DMS79 (cell line): ENCODE measurements around the gene TMEM212.
"Not testable (repeated sequence)": the region's sequence is repeated elsewhere in the genome, so short reads cannot be mapped to it uniquely, and the experiment has no call there.

Source experiments
- DNase-seq: peaks from one replicate; lab custom pipeline; 2025; lab: John Stamatoyannopoulos, UW

Gene TMEM212

DNA sequence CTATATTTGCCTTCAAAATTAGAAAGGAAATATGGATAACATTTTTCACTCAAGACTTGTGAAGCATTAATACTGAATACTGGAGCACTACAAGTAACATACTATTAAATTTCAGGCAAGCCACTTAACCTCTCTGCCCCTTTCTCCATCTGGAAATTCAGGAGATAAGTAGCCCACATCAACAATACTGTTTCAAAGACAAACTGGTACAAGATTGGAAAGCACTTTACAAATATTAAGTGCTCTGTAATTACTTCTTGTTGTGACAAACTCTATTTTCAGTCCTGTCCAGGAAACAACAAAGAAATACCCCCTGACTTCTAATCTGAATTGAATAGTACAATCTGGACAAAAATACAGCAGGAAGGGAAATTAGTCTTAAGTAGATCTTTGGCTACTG lies 49.3 kb downstream of the TMEM212 start:
- DNase-seq, result no peak

DNA sequence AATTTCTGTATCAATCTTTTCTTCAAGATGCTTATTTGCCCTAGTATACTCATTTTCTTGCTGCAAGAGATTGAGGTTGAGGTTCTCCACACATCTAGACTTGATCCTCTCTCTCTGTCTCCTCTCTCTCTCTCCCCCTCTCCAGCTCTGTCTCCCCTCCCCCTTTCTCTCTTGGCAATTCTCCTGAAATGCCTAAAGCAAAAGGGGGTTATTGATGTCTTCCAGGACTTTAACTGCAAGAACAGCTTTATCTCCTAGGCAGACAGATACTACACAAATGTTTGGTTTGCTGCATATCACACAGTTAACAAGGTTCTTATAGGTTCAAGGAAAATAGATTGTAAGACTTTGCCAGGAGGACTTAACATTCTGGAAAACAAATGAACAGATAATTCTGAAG lies 52.1 kb downstream of the TMEM212 start:
- no peak for DNase-seq

DNA sequence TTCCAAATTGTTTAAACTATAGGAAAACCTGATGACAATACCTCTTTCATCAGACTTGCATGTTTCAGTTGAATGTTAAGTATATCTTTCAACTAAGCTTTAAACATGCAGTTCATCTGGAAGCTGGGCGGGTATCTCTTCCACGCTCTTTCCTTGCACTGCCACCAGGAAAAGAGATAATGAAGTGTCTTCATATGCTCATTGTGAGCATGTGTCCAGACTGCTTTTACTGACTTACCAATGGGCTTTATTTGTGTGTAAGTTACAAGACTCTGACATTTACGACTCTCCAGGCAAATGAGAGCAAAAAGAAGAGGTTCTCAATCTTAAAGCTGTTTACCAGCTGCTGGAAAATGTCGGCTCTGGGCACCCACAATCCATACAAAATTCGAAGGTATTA lies 52.8 kb downstream of the TMEM212 start:
- DNase-seq, result no peak

DNA sequence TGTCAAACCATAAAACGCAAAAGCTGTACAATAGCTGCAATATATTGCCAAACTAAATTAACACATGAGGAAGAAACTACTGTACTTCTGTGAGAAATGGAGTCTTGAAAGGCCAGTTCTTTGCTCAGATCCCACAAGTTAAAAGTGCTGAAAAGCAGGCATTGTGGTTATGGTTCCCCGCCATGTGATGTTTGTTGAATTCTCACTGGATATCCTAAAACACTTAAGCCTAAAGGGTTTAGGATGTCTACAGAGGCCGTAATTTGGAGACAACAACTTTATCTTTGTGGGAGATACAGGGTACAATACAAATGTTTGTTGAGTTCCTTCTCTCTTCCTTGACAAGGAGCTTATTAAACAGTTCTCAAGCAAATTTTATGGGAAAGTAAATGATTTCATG lies 53.2 kb downstream of the TMEM212 start:
- no peak for DNase-seq

GRCh38 chr3:171898192-171898591 lies 55.0 kb downstream of the TMEM212 start:
- DNase-seq, result no peak

DNA sequence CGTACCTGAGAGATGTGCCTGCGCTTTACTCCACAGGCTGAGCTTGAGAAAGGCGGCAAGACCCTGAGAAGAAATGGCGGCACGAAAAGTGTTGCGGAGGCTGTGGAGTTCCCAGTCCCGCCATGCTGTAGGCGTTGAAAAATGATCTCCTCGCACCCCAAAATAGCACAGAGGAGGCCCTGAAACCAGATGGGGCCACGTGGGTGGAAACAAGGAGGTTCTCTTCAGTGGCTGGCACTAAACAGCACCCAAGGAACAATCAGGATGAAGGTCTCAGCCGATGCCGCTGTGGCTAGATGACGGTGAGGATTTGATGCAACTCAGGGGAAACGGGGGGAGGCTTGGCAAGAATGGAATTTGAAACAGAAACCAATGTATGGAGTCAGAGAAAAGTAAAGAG lies 57.3 kb downstream of the TMEM212 start:
- no peak for DNase-seq

DNA sequence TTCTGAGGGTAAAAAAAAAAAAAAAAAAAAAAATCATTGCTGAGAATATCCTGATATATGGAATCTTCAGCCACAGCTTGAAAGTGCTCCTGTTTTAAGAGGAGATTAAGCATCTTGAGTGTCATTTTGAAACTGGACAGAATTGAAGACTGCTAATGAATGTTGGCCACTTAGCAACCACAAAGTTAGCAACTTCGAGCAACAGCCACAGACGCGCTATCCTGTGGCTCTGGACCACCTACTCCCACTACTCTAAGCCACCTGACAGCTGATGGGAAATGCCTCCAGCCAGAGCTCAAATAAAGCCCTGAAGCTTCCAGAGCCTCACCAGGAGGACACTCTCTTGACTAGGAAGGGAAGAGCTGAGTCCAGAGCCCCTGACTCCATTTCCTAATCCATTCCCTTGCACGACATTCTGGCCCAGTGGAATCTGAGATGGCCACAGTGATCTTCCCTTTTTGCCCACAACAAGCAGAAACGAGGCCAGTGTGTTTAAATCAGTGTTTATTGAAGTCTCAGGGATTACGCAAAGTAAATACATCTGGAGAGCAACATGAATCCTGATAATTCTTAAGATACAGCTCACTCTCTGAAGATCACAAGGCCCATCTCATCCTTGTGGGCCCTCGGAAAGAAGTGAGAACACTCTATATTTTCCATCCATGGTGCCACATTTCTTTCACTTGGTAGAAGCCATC lies 58.6 kb downstream of the TMEM212 start:
- DNase-seq, result no peak

GRCh38 chr3:171904829-171905228 lies 61.7 kb downstream of the TMEM212 start:
- DNase-seq, result no peak

DNA sequence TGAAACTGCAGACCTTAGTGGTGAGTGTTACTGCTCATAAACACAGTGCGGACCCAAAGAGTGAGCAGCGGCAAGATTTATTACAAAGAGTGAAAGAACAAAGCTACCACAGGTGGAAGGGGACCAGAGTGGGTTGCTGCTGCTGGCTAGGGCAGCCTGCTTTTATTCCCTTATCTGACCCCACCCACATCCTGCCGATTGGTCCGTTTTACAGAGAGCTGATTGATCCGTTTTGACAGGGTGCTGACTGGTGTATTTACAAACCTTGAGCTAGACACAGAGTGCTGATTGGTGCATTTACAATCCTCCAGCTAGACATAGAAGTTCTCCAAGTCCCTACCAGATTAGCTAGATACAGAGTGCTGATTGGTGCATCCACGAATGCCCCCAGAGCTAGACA lies 63.4 kb downstream of the TMEM212 start:
- DNase-seq, result not testable (repeated sequence)

DNA sequence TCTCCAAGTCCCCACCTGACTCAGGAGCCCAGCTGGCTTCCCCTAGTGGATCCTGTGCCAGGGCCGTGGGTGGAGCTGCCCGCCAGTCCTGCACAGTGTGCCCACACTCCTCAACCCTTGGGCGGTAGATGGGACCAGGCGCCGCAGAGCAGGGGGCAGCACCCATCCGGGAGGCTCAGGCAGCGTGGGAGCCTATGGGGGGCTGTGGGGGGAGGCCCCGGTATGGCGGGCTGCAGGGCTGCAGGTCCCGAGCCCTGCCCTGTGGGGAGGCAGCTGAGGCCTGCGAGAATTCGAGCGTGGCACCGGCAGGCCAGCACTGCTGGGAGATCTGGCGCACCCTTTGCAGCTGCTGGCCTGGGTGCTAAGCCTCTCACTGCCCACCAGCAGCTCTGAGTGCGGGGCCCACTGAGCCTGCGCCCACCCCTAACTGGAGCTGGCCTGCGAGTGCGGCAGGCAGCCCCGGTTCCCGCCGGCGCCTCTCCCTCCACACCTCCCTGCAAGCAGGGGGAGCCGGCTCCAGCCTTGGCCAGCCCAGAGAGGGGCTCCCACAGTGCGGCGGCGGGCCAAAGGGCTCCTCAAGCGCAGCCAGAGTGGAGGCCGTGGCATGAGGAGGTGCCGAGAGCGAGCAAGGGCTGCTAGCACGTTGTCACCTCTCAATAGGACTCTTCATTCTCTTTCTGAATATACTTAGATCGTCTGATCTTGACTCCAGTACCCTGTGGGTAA lies 64.0 kb downstream of the TMEM212 start:
- DNase-seq, result no peak

- DNase-seq, result no peak
These were observed 64.6 kb downstream of the TMEM212 start for GRCh38 chr3:171907761-171908160.

- no peak for DNase-seq
These were observed 65.6 kb downstream of the TMEM212 start for GRCh38 chr3:171908731-171909130.
